ENCODE measurements around the gene THSD4.

DNA sequence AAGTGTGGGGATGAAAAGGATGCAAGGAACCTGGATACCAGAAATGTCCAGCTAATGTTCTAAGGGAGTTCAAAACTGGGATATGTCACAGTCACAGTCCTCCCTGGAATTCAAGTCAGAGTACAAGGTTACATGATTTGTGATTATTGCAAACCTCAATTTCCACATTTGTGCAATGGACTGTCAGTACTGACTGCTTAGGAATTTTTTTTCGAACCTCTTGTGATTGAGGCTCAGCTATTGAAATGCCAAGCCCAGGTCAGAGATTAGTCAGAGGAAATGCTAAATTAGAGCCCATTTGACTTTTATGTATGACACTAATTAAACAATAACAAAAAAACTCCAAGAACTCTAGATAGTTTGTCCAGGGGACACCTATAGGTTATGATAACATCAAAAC lies 210.2 kb downstream of the THSD4 start:
- TF ChIP-seq, protein P1, sequence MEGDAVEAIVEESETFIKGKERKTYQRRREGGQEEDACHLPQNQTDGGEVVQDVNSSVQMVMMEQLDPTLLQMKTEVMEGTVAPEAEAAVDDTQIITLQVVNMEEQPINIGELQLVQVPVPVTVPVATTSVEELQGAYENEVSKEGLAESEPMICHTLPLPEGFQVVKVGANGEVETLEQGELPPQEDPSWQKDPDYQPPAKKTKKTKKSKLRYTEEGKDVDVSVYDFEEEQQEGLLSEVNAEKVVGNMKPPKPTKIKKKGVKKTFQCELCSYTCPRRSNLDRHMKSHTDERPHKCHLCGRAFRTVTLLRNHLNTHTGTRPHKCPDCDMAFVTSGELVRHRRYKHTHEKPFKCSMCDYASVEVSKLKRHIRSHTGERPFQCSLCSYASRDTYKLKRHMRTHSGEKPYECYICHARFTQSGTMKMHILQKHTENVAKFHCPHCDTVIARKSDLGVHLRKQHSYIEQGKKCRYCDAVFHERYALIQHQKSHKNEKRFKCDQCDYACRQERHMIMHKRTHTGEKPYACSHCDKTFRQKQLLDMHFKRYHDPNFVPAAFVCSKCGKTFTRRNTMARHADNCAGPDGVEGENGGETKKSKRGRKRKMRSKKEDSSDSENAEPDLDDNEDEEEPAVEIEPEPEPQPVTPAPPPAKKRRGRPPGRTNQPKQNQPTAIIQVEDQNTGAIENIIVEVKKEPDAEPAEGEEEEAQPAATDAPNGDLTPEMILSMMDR (conservative IDR thresholded peaks at IDR 0.05; ENCODE audit: low read length): no peak
- no peak for TF ChIP-seq EZH2phosphoT487 (IDR thresholded peaks at IDR 0.05; ENCODE audit: borderline replicate concordance, low read depth, low read length)
